PFSK-1 (cell line): ENCODE data around the gene SORCS3.

Experiments
- POLR2AphosphoS5 ChIP-seq: IDR thresholded peaks from 2 replicates; pipeline ENCODE4 v1.6.1; 2012; ENCODE audit warnings: low read depth, mild to moderate bottlenecking, control low read depth, low read length, moderate library complexity
- REST ChIP-seq, 2 experiments: IDR thresholded peaks; 2 replicates each; pipeline versions ENCODE4 v1.6.1 to v1.8.0; 2011 to 2012; ENCODE audit warnings: low read depth in 2 of 2, low read length in 2 of 2, control low read depth in 1 of 2, inconsistent platforms in 1 of 2, mild to moderate bottlenecking in 1 of 2, moderate library complexity in 1 of 2; ENCODE audit not compliant: insufficient read depth in 1 of 2
- SIN3A ChIP-seq: IDR thresholded peaks from 2 replicates; pipeline ENCODE4 v1.6.1; 2012; ENCODE audit warnings: mild to moderate bottlenecking, low read length, moderate library complexity, borderline replicate concordance; ENCODE audit not compliant: insufficient read depth
- TAF1 ChIP-seq: IDR thresholded peaks from 2 replicates; pipeline ENCODE4 v1.6.1; 2012; ENCODE audit warnings: low read length, control low read depth, borderline replicate concordance; ENCODE audit not compliant: insufficient read depth

GRCh38 chr10:104681485-104681884 is 40.4 kb downstream of the SORCS3 start:
- no peak for TF ChIP-seq POLR2AphosphoS5
- no peak for TF ChIP-seq TAF1
- no peak for TF ChIP-seq REST (IDR thresholded peaks at IDR 0.05; ENCODE audit: insufficient read depth in 1 of 2, low read depth in 2 of 2, low read length in 2 of 2)
- TF ChIP-seq SIN3A = no peak
